Tibial artery (tissue), 4 donors: ENCODE results near the gene SLCO3A1.

Experiments used
- DNase-seq, 2 donors: peaks; one replicate each; pipeline ENCODE4 v3.0.0-alpha.2; 2019
- H3K27ac ChIP-seq, 2 donors: fragments of 200-600 bp; sonication (generic) in 1 of 2; 1 replicate in 1 of 2; 2 replicates in 1 of 2; pipeline ENCODE4 v1.5.1; 2018 to 2019; ENCODE audit warnings: mild to moderate bottlenecking in 1 of 2
- H3K27me3 ChIP-seq, 2 donors: fragments of 200-600 bp; sonication (generic) in 1 of 2; one replicate each; pipeline versions ENCODE4 v1.5.1 to v1.6.0; 2016 to 2019
- H3K36me3 ChIP-seq, 3 donors: fragments of 200-600 bp; sonication (generic) in 2 of 3; one replicate each; pipeline ENCODE4 v1.5.1; 2016 to 2019; ENCODE audit warnings: mild to moderate bottlenecking in 2 of 3
- H3K4me1 ChIP-seq, 4 donors: fragments of 200-600 bp; sonication (generic) in 2 of 4; 1 replicate in 3 of 4; 2 replicates in 1 of 4; pipeline ENCODE4 v1.5.1; 2016 to 2019
- H3K4me3 ChIP-seq, 2 donors: fragments of 200-600 bp; sonication (generic) in 1 of 2; 1 replicate in 1 of 2; 2 replicates in 1 of 2; pipeline ENCODE4 v1.5.1; 2018 to 2019; ENCODE audit warnings: mild to moderate bottlenecking in 2 of 2
- H3K9me3 ChIP-seq, 3 donors: fragments of 200-600 bp; sonication (generic) in 1 of 3; one replicate each; pipeline ENCODE4 v1.5.1; 2016 to 2019
- intact Hi-C: fragments of 100-400 bp; cut with DNase I; formaldehyde crosslinking; loops from one replicate; pipeline ENCODE4 v1.15.0; 2023; ENCODE audit warnings: low total_unique reads
- TF ChIP-seq, protein P1 (sequence below), 2 experiments: fragments of 200-600 bp in 1 of 2; fragments of 450-650 bp in 1 of 2; IDR thresholded peaks; one replicate each; pipeline ENCODE4 v1.5.1; 2017 to 2019; ENCODE audit warnings: antibody characterized with exemption in 2 of 2, mild to moderate bottlenecking in 1 of 2, moderate library complexity in 1 of 2

The SLCO3A1 gene

DNA sequence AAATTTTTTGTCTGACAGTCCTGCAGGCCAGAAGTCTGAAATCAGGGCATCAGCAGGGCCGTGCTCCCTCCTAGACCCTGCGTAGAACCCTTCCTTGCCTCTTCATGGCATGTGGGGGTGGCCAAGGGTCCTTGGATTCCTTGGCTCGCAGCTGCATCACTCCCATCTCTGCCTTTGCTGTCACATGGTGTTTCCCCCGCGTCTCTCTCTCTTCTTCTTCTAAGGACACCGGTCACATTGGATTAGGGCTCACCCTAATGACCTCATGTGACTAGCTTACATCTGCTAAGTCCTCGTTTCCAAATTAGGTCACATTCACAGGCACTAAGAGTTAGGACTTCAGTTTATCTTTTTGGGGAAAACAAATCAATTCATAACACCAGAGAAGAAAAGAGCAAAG, 12.0 kb downstream of the SLCO3A1 start:
- TF ChIP-seq, protein P1, sequence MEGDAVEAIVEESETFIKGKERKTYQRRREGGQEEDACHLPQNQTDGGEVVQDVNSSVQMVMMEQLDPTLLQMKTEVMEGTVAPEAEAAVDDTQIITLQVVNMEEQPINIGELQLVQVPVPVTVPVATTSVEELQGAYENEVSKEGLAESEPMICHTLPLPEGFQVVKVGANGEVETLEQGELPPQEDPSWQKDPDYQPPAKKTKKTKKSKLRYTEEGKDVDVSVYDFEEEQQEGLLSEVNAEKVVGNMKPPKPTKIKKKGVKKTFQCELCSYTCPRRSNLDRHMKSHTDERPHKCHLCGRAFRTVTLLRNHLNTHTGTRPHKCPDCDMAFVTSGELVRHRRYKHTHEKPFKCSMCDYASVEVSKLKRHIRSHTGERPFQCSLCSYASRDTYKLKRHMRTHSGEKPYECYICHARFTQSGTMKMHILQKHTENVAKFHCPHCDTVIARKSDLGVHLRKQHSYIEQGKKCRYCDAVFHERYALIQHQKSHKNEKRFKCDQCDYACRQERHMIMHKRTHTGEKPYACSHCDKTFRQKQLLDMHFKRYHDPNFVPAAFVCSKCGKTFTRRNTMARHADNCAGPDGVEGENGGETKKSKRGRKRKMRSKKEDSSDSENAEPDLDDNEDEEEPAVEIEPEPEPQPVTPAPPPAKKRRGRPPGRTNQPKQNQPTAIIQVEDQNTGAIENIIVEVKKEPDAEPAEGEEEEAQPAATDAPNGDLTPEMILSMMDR (IDR thresholded peaks at IDR 0.05): no peak
- no peak for DNase-seq
- Histone ChIP-seq H3K36me3 (no peaks in the 10 kb centered on the region), H3K27ac (peak overlapping the region in 1 of 2 donors; percentile 63), H3K4me3 (no peak overlapping the region), H3K9me3 (no peaks in the 10 kb centered on the region), H3K27me3 (no peaks in the 10 kb centered on the region), H3K4me1 (peaks cover 0 to 45% (median 16%) of the 10 kb centered on the region in 4 donors)
- intact Hi-C loops: no loop called here

DNA sequence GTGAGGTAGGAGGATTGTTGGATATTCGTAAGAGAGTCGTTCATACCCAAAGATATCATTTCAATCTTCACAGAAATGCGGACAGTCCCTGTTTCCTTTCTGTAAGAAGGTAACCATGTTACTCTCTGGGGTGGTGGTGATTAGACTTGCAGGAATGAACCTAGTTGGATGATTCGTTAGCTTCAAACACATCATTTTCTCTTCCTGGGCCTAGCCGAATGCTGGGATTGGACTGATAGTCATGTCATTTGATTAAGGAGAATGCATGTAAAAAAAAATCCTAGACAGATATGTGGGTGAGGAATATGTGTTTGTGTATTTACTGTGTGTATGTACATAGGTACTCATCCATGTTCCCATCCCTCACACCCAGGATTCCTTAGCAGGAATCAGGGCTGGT, 12.4 kb downstream of the SLCO3A1 start:
- H3K4me1 ChIP-seq: peaks cover 0 to 45% (median 16%) of the 10 kb centered on the region in 4 donors
- TF ChIP-seq, protein P1 (IDR thresholded peaks at IDR 0.05): no peak

GRCh38 chr15:91866371-91866905, 12.9 kb downstream of the SLCO3A1 start:
- H3K4me1 ChIP-seq: peaks cover 0 to 45% (median 16%) of the 10 kb centered on the region in 4 donors
- no peaks in the 10 kb centered on the region for H3K27me3 ChIP-seq
- DNase-seq: peak in 1 of 2 donors; percentile 30
- intact Hi-C loops: no loop called here
- peak overlapping the region; percentile 63 to 70 for H3K27ac ChIP-seq
- no peak overlapping the region for H3K4me3 ChIP-seq
- TF ChIP-seq, protein P1 (IDR thresholded peaks at IDR 0.05): no peak
- no peaks in the 10 kb centered on the region for H3K36me3 ChIP-seq
- H3K9me3 ChIP-seq: no peaks in the 10 kb centered on the region

More for the DNA sequence above, 12.4 kb downstream of the SLCO3A1 start:
- H3K27ac ChIP-seq: peak overlapping the region; percentile 31 to 63
- intact Hi-C loops: no loop called here
- no peak for DNase-seq
- H3K9me3 ChIP-seq: no peaks in the 10 kb centered on the region
- no peaks in the 10 kb centered on the region for H3K27me3 ChIP-seq
- H3K4me3 ChIP-seq: no peak overlapping the region
- H3K36me3 ChIP-seq: no peaks in the 10 kb centered on the region

GRCh38 chr15:91866971-91867372, 13.5 kb downstream of the SLCO3A1 start:
- H3K36me3 ChIP-seq: no peaks in the 10 kb centered on the region
- TF ChIP-seq, protein P1 (IDR thresholded peaks at IDR 0.05): no peak
- H3K4me3 ChIP-seq: no peak overlapping the region
- intact Hi-C loops: no loop called here
- peak; percentile 28 to 68 for DNase-seq
- H3K27ac ChIP-seq: peak overlapping the region; percentile 63 to 70
- peaks cover 0 to 45% (median 16%) of the 10 kb centered on the region in 4 donors for H3K4me1 ChIP-seq
- H3K9me3 ChIP-seq: no peaks in the 10 kb centered on the region
- no peaks in the 10 kb centered on the region for H3K27me3 ChIP-seq

DNA sequence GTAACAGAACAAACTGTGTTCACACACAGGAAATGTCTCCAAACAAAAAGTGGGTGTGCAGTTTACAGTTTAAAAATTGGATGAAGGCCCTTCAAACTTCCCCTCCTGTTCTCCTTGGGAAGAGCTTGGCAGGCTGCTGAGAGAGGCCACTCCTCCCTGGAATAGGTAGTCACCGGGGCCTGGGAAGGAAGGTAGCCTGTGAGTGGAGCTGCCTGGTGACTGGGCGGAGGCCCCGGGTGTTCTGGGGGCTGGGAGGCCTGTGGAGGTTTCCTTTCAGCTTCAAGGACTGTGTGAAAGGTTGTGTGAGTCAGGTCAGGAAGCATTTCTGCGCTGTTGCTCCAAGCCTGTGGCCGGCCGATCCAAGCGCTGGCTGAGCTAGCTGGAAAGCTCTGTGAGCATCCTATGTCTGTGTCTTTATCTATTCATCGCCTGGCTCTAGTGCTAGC, 14.1 kb downstream of the SLCO3A1 start:
- peak; percentile 69 to 80 for DNase-seq

More for the DNA sequence above, 14.1 kb downstream of the SLCO3A1 start:
- intact Hi-C loops: loop anchor here (2.0 kb wide), 1 partner anchor 23 kb away; no protein-coding TSS in a partner anchor
- Histone ChIP-seq H3K36me3 (no peaks in the 10 kb centered on the region), H3K27me3 (no peaks in the 10 kb centered on the region), H3K27ac (peak overlapping the region; percentile 63 to 70), H3K4me1 (peaks cover 0 to 45% (median 16%) of the 10 kb centered on the region in 4 donors), H3K4me3 (peak overlapping the region in 1 of 2 donors; percentile 15), H3K9me3 (no peaks in the 10 kb centered on the region)
- TF ChIP-seq, protein P1 (IDR thresholded peaks at IDR 0.05): no peak
